ENCODE measurements around the gene ISLR.

DNA sequence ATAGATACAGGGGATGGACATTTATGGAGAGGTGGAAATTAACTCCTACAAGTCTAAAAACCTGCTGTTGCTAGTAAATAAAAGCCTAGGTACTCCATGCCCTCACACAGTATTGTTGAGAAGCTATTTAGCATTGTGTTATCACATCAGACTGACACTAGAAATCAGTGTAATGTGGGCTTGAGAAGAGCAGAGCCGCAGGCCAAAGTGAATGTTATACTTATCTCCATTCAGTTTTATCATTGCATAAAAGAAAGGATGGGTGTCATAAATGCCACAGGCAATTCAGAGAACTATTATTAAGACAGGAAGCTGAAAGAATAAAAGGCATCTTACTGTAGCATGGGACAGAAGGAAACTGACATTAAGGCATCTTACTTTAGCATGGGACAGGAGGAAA is 13.7 kb upstream of the ISLR start:
- TF ChIP-seq, protein P1, sequence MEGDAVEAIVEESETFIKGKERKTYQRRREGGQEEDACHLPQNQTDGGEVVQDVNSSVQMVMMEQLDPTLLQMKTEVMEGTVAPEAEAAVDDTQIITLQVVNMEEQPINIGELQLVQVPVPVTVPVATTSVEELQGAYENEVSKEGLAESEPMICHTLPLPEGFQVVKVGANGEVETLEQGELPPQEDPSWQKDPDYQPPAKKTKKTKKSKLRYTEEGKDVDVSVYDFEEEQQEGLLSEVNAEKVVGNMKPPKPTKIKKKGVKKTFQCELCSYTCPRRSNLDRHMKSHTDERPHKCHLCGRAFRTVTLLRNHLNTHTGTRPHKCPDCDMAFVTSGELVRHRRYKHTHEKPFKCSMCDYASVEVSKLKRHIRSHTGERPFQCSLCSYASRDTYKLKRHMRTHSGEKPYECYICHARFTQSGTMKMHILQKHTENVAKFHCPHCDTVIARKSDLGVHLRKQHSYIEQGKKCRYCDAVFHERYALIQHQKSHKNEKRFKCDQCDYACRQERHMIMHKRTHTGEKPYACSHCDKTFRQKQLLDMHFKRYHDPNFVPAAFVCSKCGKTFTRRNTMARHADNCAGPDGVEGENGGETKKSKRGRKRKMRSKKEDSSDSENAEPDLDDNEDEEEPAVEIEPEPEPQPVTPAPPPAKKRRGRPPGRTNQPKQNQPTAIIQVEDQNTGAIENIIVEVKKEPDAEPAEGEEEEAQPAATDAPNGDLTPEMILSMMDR (conservative IDR thresholded peaks at IDR 0.05): no peak
- no peak for TF ChIP-seq ZFX (IDR thresholded peaks at IDR 0.05)
